Activated naive CD4-positive, alpha-beta T cell treated with anti-CD3 and anti-CD28 coated beads for 36 hours (primary cell): ENCODE data around the gene DDR1. TPM values are rescaled to one million over a fixed set of nuclear protein-coding genes. Genes with fewer than 3 reads are reported as not detected.

Experiments used
- microRNA-seq: library from miRNA; unstranded; fragments of <30 nt; microRNA quantifications from one replicate; pipeline ENCODE4 v1.2.0, GENCODE V29; 2022; ENCODE audit warnings: borderline microRNAs expressed, borderline replicate concordance
- total RNA-seq, 2 experiments: library from RNA; stranded (reverse); gene quantifications; one replicate each; pipeline ENCODE4 v1.2.3, GENCODE V29; 2021

Gene DDR1
- total RNA-seq, 2 experiments from 2014 or later: 9.5 to 10.1 TPM

Small RNAs within 50 kb of the gene (microRNA-seq; reads per million reads assigned to microRNA genes)
- not detected for gene MIR4640

Other genes starting within 250 kb of the DDR1 start
- 10 to 100 TPM; 33.6 TPM for gene C6orf136, start 237.4 kb upstream of the DDR1 start, total RNA-seq
- 10 to 100 TPM; 25.7 to 27.7 TPM for gene DHX16, start 211.5 kb upstream of the DDR1 start, total RNA-seq
- 100 to 1,000 TPM; 112 to 115 TPM for gene PPP1R18, start 197.9 kb upstream of the DDR1 start, total RNA-seq
- 10 to 100 TPM; 31.0 to 32.0 TPM for gene NRM, start 193.5 kb upstream of the DDR1 start, total RNA-seq
- 10 to 100 TPM; 84.1 to 84.8 TPM for gene MDC1, start 167.2 kb upstream of the DDR1 start, total RNA-seq
- 1,000 to 10,000 TPM; 1,781 to 1,838 TPM for gene TUBB, start 164.2 kb upstream of the DDR1 start, total RNA-seq
- 100 to 1,000 TPM; 162 to 173 TPM for gene FLOT1, start 141.8 kb upstream of the DDR1 start, total RNA-seq
- gene IER3, start 140.0 kb upstream of the DDR1 start, total RNA-seq: 10 to 100 TPM; 32.2 to 34.0 TPM
- 10 to 100 TPM; 33.3 to 42.4 TPM for gene GTF2H4, start 23.7 kb downstream of the DDR1 start, total RNA-seq
- 10 to 100 TPM; 78.1 to 82.8 TPM for gene VARS2, start 29.7 kb downstream of the DDR1 start, total RNA-seq
- gene SFTA2, start 47.7 kb downstream of the DDR1 start, total RNA-seq: not detected
- gene MUCL3, start 56.5 kb downstream of the DDR1 start, total RNA-seq: not detected
- gene MUC21, start 99.2 kb downstream of the DDR1 start, total RNA-seq: not detected
- not detected for gene MUC22, start 126.0 kb downstream of the DDR1 start, total RNA-seq
- not detected for gene C6orf15, start 228.1 kb downstream of the DDR1 start, total RNA-seq
- under 1 TPM; 0.29 to 0.40 TPM for gene PSORS1C1, start 230.3 kb downstream of the DDR1 start, total RNA-seq
- gene CDSN, start 235.9 kb downstream of the DDR1 start, total RNA-seq: not detected